HuH-7 (cell line): ENCODE results near the gene RAD9A.
"Not testable (repeated sequence)": the region's sequence is repeated elsewhere in the genome, so short reads cannot be mapped to it uniquely, and the experiment has no call there.

Source experiments
- DNase-seq: peaks from one replicate; pipeline ENCODE4 v3.0.0; 2011; ENCODE audit warnings: low spot score

The RAD9A gene

DNA sequence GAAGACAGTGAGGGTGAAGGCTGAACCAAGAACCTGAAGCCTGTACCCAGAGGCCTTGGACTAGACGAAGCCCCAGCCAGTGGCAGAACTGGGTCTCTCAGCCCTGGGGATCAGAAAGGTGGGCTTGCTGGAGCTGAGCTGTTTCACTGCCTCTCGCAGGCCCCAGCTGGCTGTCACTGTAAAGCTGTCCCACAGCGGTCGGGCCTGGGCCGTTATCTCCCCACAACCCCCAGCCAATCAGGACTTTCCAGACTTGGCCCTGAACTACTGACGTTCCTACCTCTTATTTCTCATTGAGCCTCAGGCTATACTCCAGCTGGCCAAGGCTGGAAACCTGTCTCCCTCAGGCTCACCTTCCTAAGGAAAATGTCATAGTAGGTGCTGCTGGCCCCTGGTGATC lies 5.8 kb downstream of the RAD9A start:
- DNase-seq: no peak

DNA sequence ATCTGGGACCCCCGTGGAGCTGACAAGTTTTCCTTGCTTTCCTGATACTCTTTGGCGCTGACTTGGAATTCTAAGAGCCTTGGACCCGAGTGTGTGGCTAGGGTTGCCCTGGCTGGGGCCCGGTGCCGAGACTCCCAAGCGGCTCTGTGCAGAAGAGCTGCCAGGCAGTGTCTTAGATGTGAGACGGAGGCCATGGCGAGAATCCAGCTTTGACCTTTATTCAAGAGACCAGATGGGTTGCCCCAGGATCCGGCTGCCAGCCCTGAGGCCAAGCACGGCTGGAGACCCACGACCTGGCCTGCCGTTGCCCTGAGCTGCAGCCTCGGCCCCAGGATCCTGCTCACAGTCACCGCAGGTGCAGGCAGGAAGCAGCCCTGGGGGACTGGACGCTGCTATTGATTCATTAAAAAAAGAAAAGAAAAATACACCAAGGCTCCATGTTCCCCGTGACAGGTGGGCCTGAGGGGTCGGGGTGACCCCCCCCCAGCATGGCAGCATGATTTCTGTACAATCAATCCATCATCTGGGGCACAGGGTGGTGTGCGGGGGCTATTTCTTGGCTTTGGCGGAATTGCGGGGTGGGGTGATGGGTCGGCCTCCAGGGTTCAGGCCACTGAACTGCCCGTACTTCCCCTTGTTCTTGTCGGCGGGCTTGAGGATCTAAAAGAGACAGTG lies 6.3 kb downstream of the RAD9A start:
- no peak for DNase-seq

DNA sequence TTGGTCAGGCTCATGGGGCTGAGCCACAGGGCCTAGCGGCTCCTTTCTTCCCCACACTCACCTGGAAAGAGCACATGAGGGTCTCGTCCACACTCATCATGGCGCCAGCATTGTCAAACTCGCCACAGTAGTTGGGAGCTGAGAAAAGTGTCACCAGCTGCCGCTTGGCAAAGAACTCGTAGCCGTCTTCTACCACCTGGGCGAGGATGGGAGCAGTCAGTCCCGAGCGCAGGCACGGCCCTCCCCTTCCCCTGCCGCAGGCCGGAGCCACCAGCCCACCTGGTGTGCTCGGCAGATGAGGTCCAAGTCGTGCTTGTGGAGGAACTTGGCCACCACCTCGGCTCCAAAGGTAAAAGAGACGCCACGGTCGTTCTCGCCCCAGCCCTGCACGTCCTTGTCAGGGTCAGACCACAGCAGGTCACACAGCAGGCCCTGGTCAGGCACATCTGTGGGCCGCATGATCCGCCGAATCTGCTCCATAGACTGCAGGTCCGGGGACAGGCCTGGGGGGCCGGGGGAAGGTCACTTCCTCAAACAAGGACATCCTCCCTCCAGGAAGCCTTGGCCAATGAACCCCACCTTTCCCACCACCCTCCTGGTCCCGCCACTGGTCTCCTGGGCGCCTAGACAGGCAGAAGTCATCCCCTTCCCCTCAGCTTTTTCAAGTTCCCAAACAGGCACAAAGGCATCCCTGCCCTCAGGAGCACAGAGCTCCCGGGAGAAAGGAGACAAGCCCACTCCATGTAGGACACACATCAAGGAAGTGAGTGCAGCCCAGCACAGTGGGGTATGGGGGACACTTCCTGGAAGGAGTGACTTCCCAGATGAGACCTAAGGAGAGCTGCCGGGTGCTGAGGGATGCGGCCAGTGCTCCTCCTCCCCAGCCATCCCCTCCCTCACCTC lies 7.1 kb downstream of the RAD9A start:
- no peak for DNase-seq

DNA sequence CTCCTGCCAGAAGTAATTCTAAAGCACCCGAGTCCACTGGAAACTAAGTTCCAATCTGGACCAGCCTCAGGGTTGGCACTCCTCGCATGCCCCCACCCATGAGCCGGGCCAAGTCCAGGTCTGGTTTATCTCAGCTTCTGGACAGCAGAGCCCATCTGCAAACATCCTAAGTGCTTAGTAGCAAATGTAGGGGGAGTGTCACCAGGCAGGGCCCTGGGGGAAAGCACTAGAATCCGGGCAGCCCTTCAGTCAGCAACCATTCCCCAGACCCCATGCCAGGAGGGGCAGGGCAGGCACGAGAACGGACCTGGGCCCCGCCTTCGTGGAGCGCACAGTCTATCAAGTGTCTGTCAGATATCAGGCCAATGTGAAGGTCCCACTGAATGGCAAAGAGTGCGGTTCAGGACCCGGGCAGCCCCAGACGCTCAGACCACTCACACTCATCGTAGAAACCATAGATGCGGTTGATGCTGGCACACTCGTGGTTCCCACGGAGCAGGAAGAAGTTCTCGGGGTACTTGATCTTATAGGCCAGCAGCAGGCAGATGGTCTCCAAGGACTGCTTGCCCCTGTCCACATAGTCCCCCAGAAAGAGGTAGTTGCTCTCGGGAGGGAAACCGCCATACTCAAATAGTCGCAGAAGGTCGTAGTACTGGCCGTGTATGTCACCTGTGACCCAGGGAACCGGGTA lies 8.6 kb downstream of the RAD9A start:
- DNase-seq: no peak

DNA sequence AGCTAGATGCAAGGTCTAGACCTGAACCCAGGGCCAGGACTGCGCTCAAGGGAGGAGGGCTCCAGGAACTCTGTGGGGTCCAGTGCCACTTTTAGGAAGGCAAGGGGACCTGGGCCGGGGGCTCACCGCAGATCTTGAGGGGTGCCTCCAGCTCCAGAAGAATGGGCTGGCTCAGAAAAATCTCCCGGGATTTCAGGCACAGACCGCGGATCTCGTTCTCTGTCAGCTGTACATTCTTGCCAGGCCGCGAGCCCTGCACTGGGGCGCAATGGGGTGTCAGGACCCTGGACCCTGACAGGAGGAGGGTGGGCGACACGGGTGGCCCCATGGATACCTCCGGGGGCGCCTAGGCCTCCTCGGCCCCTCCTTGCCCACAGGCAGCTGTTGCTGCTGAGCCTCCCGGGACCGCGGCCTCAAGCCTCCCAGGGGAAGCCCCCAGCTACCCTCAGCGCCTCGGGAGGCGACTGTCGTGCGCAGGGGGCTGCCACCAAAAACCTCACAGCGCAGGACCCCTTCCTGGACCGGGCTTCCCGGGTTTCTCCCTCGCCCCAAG lies 9.2 kb downstream of the RAD9A start:
- no peak for DNase-seq

DNA sequence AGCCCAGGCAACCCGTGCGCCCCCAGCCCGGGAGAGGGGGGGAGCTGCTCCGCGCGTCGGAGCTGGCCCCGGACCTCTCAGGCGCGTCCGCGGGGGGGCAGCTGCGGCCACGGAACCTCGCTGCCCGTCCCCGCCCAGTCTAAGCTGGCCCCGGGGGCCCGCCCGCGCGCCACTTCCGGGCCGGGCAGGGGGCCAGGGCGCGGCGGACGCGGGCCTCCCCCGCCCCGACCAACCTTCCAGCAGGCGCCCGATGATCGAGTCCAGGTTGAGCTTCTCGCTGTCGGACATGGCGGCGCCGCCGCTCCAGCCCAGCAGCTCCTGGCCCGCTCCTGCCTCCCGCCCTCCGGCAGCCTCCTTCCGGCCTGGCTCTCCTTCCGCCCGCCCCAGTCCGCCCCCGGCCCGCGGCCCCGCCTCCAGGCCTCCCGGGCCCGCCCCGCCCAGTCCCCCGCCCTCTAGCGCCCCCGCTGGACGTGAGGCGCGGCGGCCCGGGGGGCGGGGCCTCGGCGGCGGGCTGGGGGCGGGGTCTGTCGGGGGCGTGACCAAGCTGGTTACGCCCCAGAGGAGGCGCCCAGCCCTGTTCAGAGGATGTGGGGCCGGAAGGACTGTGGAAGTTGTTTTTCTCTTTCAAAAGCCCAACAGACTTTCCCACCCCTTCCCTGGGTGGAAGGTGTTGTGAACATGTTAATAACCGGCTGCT lies 9.9 kb downstream of the RAD9A start, which contains the start of gene PPP1CA:
TSS of gene PPP1CA (minus strand) at position 364 of the 697 bp plus-strand sequence. CDS start at position 288, 76 bp downstream.
- DNase-seq: peak; percentile 100

DNA sequence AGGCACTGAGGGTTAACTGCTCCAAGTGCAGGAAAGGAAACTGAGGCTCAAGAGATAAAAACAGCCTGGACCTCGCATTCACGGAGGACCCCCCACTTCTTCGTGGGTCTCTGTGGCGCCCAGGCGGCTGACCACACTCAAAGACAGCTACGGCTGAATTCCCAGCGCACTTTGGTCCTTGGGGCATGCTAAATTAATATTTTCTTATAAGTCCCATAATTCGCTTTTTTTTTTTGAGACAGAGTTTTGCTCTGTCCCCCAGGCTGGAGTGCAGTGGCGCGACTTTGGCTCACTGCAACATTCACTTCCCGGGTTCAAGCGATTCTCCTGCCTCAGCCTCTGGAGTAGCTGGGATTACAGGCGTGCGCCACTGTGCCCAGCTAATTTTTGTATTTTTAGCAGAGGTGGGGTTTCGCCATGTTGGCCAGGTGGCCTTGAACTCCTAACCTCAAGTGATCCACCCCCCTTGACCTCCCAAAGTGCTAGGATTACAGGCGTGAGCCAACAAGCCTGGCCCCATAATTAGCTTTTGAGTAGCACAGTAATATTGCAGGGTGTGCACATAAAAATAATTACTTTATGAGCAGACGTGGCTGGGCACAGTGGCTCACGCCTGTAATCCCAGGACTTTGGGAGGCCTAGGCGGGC lies 10.5 kb downstream of the RAD9A start:
- not testable (repeated sequence) for DNase-seq

DNA sequence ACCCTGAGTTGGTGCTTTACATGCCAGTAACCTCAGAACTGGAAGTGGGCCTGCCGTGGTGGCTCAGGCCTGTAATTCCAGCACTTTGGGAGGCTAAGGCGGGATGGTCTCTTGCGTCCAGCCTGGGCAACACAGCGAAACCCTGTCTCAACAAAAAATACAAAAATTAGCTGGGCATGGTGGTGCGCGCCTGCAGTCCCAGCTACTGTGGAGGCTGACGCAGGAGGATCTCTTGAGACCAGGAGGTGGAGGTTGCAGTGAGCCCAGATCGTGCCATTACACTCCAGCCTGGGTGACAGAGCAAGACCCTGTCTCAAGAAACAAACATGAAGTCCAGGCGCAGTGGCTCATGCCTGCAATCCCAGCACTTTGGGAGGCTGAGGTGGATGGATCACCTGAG lies 11.3 kb downstream of the RAD9A start:
- not testable (repeated sequence) for DNase-seq

DNA sequence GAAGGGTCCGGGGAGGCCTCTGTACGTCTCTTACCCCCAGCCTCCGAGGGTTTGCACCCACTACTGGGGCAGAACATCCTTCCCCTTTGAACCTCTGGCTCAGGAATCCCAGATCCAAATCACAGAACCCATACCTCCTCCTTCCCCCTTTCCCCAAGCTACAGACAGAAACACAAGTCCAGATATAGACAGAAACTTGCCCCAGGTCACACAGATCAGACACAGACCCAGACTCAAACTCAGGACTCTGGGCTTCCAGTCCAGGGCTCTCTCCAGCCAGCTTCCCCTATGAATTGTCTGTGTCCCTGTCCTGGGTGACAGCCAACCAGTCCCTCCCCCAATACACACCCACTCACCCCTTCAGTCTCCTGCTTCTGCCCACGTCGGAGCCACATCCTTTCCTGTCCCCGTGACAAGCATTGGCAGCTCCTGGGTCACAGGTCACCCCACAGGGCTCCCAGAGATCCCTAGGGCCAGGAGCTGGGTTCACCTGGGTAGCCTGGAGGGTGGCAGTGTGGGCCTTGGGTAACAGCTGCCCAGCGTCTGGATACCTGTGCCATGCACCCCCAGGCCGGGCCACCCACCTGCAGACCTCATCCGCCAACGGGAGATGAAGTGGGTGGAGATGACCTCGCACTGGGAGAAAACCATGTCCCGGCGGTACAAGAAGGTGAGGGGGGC lies 12.9 kb downstream of the RAD9A start:
- DNase-seq: no peak

DNA sequence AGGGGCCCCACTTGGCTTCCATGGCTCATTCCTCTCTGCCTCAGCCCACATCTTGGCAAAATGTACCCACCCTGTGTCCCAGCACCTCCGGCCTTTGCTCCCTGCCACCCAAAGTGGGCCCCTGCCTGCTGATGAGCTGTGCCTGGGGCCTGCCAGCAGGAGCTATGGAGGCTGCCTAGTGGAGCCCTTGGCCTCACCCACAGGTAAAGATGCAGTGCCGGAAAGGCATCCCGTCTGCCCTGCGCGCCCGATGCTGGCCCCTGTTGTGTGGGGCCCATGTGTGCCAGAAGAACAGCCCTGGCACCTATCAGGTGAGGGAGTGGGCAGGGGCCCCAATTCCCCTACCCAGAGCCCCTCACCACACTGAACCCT lies 13.4 kb downstream of the RAD9A start:
- DNase-seq: no peak

DNA sequence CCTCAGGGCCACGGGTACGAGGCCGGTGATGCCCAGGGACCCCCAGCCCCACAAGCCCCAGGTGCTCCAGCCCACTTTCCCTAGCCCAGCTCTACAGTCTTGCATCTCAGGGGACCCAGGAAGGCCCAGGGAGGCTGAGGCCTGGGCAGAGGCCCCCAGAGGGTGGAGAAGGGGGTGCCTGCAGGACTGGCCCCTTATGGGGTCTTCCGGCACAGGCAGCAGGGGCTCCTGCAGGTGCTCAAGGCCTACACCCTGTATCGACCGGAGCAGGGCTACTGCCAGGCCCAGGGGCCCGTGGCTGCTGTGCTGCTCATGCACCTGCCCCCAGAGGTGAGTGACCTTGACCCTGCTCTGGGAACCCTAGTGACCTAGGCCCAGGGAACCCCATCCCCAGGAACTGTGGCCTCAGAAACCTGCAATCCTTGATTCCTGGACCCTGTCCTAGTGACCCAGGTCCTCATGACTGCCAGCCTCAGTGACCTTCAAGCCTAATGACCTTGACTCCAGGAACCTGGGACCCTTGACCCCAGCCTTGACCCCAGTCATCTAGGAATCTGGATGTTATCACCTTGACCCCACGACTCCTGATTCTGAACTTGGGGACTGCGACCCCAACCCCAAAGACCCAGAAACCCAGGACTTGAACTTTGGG lies 14.0 kb downstream of the RAD9A start:
- DNase-seq: no peak

DNA sequence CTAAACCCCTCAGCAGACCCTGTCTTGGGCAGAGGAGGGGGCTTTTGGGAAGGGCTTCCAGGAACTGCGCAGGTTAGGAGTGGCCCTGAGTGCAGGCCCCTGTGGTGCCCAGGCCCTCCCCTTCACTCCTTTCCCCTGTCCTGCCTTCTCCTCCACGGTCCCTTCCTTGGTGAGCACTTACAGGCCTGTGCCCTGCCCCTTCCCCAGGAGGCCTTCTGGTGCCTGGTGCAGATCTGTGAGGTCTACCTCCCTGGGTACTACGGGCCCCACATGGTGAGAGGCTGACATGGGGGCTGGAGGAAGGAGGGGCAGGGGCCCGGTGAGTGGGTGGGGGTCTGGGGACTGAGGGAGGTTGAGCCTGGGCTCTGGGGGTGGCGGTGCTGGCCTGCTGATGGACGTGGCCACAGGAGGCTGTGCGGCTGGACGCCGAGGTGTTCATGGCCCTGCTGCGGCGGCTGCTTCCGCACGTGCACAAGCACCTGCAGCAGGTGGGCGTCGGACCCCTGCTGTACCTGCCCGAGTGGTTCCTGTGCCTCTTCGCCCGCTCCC lies 14.7 kb downstream of the RAD9A start:
- no peak for DNase-seq

DNA sequence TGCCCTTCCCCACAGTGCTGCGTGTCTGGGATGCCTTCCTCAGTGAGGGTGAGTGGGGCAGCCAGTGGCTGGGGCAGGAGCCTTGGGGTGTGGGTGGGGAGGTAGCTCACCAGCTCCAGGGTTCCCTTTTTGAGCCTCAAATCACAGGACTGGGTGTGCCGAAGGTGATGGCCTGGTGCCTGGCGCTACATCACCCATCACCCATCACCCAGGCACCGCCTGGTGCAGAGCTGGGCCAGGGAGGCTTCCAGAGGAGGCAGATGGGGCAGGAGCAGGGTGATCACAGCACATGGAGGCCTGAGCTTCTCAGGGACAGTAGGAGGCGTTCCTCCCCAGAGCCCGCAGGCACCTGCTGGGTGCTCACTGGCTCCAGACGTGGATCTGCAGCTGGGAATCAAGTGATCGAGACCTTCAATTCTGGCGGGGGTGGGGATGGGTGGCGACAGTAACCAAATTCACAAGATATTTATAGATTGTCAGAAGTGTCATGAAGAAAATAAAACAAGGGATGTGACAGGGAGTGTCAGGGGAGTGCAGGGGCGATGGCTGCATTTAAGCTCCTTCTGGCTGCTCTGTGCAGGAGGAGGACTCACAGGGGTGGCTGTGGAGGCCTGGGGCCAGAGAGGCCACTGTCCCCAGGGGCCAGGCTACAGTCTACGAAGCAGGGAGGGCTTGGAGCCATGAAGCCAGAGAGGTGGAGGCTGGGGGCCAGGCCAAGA lies 15.3 kb downstream of the RAD9A start:
- peak; percentile 94 for DNase-seq

DNA sequence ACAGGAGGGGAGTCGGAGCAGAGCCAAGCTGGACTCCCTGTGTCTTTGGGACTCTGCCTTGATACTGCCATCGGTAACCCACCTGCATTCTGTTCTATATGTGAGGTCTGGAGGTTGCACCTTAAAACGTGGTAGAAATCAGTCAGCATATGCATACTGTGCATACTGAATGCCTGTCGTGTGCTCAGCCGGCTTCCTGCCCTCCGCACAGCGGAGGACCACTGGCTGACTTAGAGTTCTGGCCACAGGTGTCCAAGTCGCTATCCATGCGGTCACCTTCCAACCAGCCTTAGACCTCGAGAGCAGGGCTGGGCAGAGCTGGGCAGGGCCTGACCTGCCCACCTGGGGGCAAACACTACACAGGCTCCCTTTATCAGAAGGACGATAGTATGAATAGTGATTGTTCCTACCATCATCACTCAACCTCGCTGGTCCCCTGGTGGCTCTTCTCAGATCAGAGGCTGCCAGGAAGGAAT lies 15.9 kb downstream of the RAD9A start:
- DNase-seq: no peak

DNA sequence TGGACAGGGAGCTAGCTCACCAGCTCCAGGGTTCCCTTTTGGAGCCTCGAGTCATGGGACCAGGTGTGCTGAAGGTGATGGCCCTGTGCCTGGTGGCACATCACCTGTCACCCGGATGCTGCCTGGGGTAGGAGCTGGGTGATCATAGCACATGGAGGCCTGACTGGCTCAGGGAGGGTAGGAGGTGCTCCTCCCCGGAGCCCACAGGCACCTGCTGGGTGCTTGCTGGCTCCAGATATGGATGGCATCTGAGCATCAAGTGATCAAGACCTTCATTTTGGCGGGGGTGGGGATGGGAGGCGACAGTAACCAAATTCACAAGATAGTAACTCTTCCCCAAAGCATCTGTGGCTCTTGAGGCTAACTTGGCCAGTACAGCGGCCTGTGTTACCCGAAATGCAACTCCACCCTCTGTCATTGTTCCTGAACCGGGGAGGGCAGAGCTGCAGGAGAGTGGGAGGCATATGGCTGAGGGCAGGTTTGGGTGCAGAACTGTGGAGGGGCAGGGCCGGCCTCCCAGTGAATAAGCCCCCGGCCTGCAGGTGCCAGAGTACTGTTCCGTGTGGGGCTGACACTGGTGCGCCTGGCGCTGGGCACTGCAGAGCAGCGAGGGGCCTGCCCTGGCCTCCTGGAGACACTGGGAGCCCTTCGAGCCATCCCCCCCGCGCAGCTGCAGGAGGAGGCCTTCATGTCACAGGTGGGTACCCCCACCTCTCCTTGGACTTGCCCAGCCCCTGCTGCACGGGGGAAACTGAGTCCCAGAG lies 16.8 kb downstream of the RAD9A start:
- DNase-seq: no peak

DNA sequence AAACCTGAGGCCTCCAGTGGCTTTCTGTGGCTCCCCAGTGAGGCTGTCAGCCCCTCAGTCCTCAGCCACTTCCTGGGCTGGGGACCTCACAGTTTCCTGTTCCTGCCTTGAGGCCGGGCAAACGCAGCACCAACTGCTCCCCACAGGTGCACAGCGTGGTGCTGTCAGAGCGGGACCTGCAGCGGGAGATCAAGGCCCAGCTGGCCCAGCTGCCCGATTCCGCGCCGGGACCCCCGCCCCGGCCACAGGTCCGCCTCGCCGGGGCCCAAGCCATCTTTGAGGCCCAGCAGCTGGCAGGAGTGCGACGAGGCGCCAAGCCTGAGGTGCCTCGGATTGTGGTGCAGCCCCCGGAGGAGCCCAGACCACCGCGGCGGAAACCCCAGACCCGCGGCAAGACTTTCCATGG lies 17.5 kb downstream of the RAD9A start:
- no peak for DNase-seq

DNA sequence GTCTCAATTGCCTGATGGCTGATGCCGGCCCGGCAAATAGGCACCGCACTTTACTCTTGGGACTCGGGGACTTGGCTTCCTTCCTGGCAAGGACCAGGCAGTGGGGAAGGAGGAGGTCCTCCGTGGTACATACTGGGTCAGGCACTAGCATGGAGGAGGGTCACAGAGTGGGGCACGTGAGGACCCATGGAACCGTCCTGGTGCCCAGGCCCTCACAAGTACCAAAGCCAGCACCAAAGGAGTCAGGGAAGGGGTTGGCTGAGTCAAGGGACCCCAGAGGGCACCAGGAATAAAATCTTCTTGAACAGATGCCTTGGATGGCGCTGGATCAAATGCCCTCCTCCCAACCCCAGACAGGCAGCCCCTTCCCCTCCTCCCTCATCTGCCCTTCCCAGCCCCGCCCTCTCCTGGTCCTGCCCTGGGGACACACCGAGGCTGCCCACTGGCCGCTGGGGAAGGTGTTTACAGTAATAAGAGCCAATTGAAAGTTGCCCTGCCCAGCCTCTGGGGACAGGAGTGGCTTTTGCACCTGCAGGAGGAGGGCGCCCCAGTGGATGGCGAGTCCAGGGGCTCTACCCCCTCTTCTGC lies 18.1 kb downstream of the RAD9A start:
- peak; percentile 98 for DNase-seq

DNA sequence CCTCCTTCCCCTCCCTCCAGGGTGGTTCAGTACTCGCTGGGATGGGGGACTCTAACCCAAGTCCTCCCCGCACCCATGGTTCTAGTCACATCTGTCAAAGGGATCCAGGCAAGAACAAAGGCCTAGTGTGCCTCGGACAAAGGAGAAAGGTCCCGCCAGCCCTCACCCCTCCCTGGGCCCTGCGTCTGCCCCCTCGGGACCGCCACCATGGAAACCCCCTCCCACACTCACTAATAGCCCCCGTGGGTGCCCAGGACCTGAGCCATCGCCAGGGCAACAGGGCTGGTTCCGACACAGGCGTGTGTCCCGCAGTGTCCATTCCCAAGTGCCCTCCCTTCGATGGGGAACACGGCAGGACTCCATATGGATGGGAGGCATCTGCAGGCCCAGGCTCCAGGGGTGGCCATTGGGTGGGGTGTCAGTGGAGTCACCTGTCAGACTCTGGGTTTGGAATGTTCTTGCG lies 18.6 kb downstream of the RAD9A start:
- no peak for DNase-seq
